ENCODE data around the gene MRPL21. TPM values are rescaled to one million over a fixed set of nuclear protein-coding genes. Genes with fewer than 3 reads are reported as not detected.
"Not testable (repeated sequence)": the region's sequence is repeated elsewhere in the genome, so short reads cannot be mapped to it uniquely, and the experiment has no call there.

The MRPL21 gene
- total RNA-seq, 1 experiment from 2014 or later: 120 TPM

GRCh38 chr11:68881320-68881719, 22.3 kb downstream of the MRPL21 start:
- in situ Hi-C loops (cut with HindIII; ENCODE audit: low sequenced_read_pairs): no loop called here
- DNase-seq (ENCODE audit: low spot score): no peak

GRCh38 chr11:68880851-68881250, 22.8 kb downstream of the MRPL21 start:
- no peak for DNase-seq (ENCODE audit: low spot score)
- in situ Hi-C loops (cut with HindIII; ENCODE audit: low sequenced_read_pairs): no loop called here

- DNase-seq (ENCODE audit: low spot score): no peak
- in situ Hi-C loops (cut with HindIII; ENCODE audit: low sequenced_read_pairs): no loop called here
These were observed 25.6 kb downstream of the MRPL21 start for GRCh38 chr11:68878022-68878421.

DNA sequence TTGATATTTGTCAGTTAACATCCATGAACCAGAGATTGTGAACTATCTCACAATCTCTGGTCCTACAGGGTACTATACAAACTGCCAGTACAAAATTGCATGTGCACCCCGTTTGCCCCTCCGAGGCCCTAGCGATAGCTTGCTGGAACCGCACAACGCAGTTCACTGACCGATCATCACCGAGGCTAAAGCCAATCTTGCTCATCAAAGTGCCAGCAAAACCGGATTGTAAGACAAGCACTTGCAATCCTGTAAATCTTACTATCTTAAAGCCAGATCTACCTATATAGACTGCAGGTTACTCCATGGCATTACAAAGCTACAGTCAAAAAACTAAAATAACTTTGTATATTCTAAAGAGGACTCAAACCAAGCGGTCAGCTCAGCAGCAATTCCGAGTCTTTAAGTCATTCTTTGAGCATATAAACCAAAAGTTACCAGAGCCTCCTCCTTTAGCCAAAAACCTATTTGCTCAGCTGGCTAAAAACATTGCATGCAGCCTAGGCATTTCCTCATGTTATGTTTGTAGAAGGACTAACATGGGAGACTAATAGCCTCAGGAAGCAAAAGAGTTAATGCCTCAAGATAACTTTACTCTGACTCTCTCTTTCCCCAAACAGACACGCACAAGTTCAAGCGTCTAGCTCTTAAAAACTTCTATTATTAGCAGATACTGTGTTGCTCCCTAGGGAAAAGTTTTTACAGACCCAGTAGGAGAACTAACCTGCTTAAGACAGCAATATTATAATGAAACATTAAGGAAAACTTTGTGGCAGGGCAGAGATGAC, 31.2 kb downstream of the MRPL21 start:
- in situ Hi-C loops (cut with HindIII; ENCODE audit: low sequenced_read_pairs): no loop called here
- no peak for DNase-seq (ENCODE audit: low spot score)

DNA sequence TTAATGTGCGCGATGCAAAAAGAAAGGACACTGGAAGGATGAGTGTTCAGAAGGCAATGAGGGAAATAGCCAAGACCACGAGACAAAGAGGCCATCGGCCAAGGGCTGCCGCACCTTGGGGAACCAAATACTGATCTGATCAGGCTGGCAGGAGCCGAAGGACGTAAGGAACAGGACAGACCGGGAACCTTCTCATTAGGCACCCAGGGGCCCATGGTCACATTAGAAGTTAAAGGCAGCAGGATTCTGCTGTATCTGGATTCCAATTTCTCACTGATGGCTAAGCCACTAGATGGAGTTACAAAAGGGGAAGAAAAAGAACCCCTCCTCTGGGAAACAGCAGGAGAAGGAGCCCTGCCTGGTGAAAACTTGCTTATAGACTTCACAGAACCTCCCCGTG, 33.2 kb downstream of the MRPL21 start:
- in situ Hi-C loops (cut with HindIII; ENCODE audit: low sequenced_read_pairs): no loop called here
- DNase-seq (ENCODE audit: low spot score): no peak

DNA sequence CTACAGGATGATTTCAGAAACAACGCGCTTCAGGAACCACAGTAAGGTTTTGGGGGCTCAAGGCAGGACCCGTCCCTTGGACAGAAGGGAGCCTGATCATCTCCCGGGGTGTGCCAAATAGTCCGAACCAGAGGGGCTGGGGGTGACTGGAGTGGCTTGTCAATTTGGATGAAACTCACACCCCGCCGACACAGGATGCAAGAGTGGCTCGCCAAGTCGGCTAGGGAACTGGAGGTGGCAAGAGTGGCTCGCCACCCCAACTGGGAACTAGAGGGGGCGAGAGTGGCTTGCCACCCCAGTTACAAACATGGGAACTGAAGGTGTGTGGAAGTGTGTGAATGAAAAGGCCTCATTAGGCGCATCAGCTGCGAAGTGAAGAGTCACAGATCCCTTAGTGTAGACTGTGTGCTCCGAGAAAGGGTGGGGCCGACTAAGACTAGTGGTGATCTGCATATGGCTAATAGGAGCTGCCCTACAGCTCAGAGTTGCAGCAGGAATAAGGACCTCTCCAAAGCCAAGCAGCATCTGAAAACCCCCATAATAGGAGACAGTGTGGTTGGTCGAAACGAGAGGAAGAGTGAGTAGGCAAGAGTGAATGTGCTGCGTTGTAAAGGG, 35.3 kb downstream of the MRPL21 start:
- no peak for DNase-seq (ENCODE audit: low spot score)

GRCh38 chr11:68867066-68867465, 36.6 kb downstream of the MRPL21 start:
- in situ Hi-C loops (cut with HindIII; ENCODE audit: low sequenced_read_pairs): no loop called here
- no peak for DNase-seq (ENCODE audit: low spot score)

More for the DNA sequence above, 35.3 kb downstream of the MRPL21 start:
- in situ Hi-C loops (cut with HindIII; ENCODE audit: low sequenced_read_pairs): no loop called here

DNA sequence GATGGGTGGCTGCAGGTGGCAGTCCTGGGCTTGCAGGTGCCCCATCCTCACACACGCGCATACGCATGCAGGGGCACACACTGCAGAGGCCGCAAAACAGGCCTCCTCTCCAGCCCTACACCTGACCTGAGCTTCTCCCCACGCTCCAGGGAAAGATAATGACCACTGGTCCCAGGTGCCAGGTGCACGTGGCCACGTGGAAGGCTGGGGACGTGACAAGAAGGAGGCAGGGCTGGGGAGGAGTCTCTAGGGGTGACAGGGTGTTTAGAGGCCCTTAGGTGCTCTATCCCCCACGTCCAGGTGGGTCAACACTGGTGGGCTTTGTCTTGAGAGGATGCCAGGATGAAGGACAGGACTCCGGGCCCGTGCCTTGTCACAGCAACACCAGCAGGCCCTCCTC, 38.4 kb downstream of the MRPL21 start:
- no peak for DNase-seq (ENCODE audit: low spot score)
- in situ Hi-C loops (cut with HindIII; ENCODE audit: low sequenced_read_pairs): no loop called here

DNA sequence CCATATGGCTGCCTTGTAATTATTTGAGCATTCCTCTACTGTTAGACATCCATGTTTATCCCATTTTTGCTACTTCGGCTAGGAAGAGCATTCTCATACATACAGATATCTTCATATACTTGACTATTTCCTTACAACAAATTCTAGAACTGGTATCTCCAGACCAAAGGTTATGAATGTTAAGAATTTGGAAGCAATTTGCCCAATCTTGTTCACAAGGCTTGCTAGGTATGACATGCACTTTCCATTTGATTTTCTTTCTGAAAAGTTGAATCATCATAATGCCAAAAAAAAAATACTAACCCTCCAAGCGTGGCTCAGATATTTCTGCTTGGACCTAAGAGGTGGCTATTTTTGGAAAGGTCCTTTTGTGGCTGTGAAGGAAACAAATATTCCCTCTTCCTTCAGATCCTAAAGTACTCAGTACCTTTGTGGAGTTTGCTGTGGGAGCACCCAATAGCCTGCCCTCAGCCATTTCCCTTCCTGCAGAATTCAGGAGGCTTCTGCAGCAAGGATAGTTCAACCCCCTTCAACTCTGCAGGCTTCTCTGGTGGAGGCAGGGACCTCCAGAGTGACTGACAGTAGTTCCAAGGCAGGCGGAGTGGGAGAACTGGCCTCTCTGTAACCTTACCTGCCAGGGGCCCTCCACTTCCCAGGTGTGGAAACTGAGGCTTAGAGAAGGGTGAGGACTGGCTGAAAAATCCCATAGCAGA, 39.9 kb downstream of the MRPL21 start:
- in situ Hi-C loops (cut with HindIII; ENCODE audit: low sequenced_read_pairs): no loop called here
- no peak for DNase-seq (ENCODE audit: low spot score)

DNA sequence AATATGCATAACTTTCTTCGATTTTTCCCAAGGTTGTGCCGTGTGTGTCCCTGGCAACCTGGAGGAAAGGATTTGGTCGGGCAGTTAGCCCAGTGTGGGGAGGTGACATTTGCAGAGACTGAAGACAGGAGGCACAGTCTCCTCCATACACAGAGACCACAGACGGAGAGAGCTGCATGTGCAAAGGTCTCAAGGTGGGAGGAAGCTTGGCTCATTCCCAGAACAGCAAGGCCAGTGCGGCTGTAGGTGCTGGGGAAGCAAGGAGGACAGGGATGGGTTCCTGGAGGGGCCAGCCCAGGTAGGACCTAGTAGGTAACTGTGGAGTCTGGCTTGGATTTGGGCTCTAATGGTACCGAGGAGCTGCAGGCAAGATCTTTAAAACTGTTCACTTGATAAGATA, 41.2 kb downstream of the MRPL21 start:
- DNase-seq (ENCODE audit: low spot score): no peak
- in situ Hi-C loops (cut with HindIII; ENCODE audit: low sequenced_read_pairs): no loop called here

GRCh38 chr11:68859123-68859522, 44.5 kb downstream of the MRPL21 start:
- in situ Hi-C loops (cut with HindIII; ENCODE audit: low sequenced_read_pairs): no loop called here
- no peak for DNase-seq (ENCODE audit: low spot score)

DNA sequence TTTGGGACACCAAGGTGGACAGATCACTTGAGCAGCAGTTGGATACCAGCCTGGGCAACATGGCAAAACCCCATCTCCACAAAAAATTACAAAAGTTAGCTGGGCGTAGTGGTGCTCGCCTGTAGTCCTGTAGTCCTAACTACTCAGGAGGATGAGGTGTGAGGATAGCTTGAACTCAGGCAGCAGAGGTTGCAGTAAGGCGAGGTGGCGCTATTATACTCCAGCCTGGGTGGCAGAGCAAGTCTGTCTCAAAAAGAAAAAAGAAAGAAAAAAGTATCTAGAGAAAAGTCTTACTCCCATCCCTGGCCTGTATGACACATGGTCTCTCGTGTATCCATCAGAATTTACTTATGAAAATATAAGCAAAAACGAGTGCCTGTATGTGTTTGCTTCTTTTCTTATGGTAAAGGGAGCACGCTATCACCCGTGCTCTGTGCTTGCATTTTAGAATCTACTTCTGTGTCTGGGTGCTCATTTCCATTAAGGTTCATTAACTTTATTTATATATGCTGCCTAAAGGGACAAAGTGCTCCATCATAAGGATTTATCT, 46.5 kb downstream of the MRPL21 start:
- in situ Hi-C loops (cut with HindIII; ENCODE audit: low sequenced_read_pairs): no loop called here
- no peak for DNase-seq (ENCODE audit: low spot score)

GRCh38 chr11:68856425-68857030, 47.1 kb downstream of the MRPL21 start:
- in situ Hi-C loops (cut with HindIII; ENCODE audit: low sequenced_read_pairs): not testable (repeated sequence)

GRCh38 chr11:68855205-68855981, 48.2 kb downstream of the MRPL21 start:
- no peak for DNase-seq (ENCODE audit: low spot score)
- in situ Hi-C loops (cut with HindIII; ENCODE audit: low sequenced_read_pairs): no loop called here

More at GRCh38 chr11:68856425-68857030, 47.1 kb downstream of the MRPL21 start:
- not testable (repeated sequence) for DNase-seq (ENCODE audit: low spot score)

DNA sequence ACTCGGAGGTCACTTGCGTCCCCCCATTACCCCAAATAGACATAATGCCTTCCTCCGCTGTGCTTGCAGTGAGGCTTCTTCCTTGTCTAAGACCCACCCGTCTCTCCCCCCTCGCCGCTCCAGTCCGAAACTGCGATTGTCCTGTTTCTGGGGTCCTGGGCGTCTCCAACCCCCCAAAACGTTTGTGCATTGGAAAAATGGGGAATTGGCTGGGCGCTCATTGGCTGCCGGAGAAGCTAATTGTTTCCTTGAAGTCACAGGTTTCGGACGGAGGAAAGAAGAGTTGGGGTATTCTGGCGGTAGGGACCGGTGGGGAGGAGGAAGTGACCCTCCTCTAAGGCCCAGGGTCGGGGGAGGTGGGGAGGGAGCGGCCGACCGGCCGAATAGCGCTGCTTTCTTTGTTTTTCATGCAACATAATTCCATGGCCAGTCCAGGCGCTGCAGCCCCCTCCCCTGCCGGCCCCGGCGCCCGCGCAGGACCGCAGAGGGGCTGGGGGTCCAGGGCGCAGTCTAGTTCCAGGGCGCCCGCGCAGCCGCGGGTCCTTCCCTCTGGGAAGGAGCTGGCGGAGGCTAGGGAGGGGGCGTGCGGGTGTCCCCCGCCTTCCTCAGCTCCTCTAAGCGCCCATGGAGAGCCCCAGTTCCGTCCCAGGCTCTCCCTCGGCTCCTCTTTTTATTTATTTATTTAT, 49.2 kb downstream of the MRPL21 start:
- in situ Hi-C loops (cut with HindIII; ENCODE audit: low sequenced_read_pairs): loop anchor here (5.0 kb wide), 1 partner anchor 62 kb away; no protein-coding TSS in a partner anchor
- DNase-seq (ENCODE audit: low spot score): no peak

GRCh38 chr11:68852628-68853027, 51.0 kb downstream of the MRPL21 start:
- in situ Hi-C loops (cut with HindIII; ENCODE audit: low sequenced_read_pairs): loop anchor here (5.0 kb wide), 1 partner anchor 60 kb away; no protein-coding TSS in a partner anchor
- DNase-seq (ENCODE audit: low spot score): no peak

- in situ Hi-C loops (cut with HindIII; ENCODE audit: low sequenced_read_pairs): no loop called here
- no peak for DNase-seq (ENCODE audit: low spot score)
These were observed 55.2 kb downstream of the MRPL21 start for GRCh38 chr11:68848429-68848828.

GRCh38 chr11:68847395-68847794, 56.2 kb downstream of the MRPL21 start:
- no peak for DNase-seq (ENCODE audit: low spot score)
- in situ Hi-C loops (cut with HindIII; ENCODE audit: low sequenced_read_pairs): no loop called here
